ENCODE results near the gene TRIOBP.

DNA sequence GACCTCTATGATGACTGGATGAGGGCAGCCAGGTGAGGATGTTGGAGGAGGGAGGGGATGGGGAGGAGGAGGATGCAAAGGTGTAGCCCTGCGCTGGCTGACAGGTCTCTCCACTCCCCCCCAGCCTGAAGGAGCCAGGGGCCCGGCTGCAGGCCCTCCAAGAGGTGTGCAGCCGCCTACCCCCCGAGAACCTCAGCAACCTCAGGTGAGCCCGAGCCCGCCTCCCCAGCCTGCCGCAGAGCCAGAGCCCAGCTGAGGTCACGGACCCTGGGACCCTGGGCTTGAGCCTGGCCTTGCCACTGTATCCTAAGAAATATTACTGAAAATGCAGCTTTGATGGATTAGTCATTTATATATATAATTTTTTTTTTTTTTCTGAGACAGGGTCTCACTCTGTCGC, 49.5 kb upstream of the TRIOBP start:
- no peak for TF ChIP-seq POLR2AphosphoS5 (IDR thresholded peaks at IDR 0.05)
- TF ChIP-seq, protein P1, sequence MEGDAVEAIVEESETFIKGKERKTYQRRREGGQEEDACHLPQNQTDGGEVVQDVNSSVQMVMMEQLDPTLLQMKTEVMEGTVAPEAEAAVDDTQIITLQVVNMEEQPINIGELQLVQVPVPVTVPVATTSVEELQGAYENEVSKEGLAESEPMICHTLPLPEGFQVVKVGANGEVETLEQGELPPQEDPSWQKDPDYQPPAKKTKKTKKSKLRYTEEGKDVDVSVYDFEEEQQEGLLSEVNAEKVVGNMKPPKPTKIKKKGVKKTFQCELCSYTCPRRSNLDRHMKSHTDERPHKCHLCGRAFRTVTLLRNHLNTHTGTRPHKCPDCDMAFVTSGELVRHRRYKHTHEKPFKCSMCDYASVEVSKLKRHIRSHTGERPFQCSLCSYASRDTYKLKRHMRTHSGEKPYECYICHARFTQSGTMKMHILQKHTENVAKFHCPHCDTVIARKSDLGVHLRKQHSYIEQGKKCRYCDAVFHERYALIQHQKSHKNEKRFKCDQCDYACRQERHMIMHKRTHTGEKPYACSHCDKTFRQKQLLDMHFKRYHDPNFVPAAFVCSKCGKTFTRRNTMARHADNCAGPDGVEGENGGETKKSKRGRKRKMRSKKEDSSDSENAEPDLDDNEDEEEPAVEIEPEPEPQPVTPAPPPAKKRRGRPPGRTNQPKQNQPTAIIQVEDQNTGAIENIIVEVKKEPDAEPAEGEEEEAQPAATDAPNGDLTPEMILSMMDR (IDR thresholded peaks at IDR 0.05) = no peak
